HG02870 (cell line): ENCODE measurements around the gene CHRNB2.

Experiments
- ATAC-seq: cut with Tn5 transposase; IDR thresholded peaks from one replicate; pipeline ENCODE4 v1.9.1; 2021; ENCODE audit warnings: mild to moderate bottlenecking, moderate library complexity; ENCODE audit not compliant: unreplicated experiment

Gene CHRNB2

GRCh38 chr1:154578058-154578418, 10.5 kb downstream of the CHRNB2 start:
- ATAC-seq, result no peak

GRCh38 chr1:154579374-154579773, 11.8 kb downstream of the CHRNB2 start:
- ATAC-seq, result no peak

- ATAC-seq, result no peak
These were observed 14.2 kb downstream of the CHRNB2 start for GRCh38 chr1:154581766-154582165.

GRCh38 chr1:154582885-154583284, 15.3 kb downstream of the CHRNB2 start:
- ATAC-seq, result no peak

- no peak for ATAC-seq
These were observed 16.2 kb downstream of the CHRNB2 start for GRCh38 chr1:154583773-154584172.

GRCh38 chr1:154584267-154584994, 16.9 kb downstream of the CHRNB2 start:
- ATAC-seq, result no peak

GRCh38 chr1:154586231-154586630, 18.7 kb downstream of the CHRNB2 start:
- ATAC-seq, result no peak

- no peak for ATAC-seq
These were observed 19.1 kb downstream of the CHRNB2 start for GRCh38 chr1:154586641-154587040.

GRCh38 chr1:154589780-154590179, 22.2 kb downstream of the CHRNB2 start:
- ATAC-seq, result no peak

- ATAC-seq, result no peak
These were observed 23.2 kb downstream of the CHRNB2 start for GRCh38 chr1:154590756-154591155.

- no peak for ATAC-seq
These were observed 23.6 kb downstream of the CHRNB2 start for GRCh38 chr1:154591206-154591605.

- no peak for ATAC-seq
These were observed 25.8 kb downstream of the CHRNB2 start for GRCh38 chr1:154593390-154593789.

GRCh38 chr1:154594811-154595210, 27.2 kb downstream of the CHRNB2 start:
- no peak for ATAC-seq

GRCh38 chr1:154595621-154596020, 28.0 kb downstream of the CHRNB2 start:
- ATAC-seq, result no peak

- no peak for ATAC-seq
These were observed 31.5 kb downstream of the CHRNB2 start for GRCh38 chr1:154598871-154599635.

- no peak for ATAC-seq
These were observed 32.1 kb downstream of the CHRNB2 start for GRCh38 chr1:154599658-154600057.

- ATAC-seq, result no peak
These were observed 35.7 kb downstream of the CHRNB2 start for GRCh38 chr1:154603317-154603716.

- no peak for ATAC-seq
These were observed 38.0 kb downstream of the CHRNB2 start for GRCh38 chr1:154605534-154605933.

- ATAC-seq, result no peak
These were observed 39.6 kb downstream of the CHRNB2 start for GRCh38 chr1:154607106-154607608.

- ATAC-seq, result peak; percentile 63
These were observed 40.2 kb downstream of the CHRNB2 start, which contains the start of gene ADAR for GRCh38 chr1:154607609-154608396. Gene ADAR (minus strand): TSS chr1:154608186. CDS start chr1:154608006, 180 bp downstream.
